Measurements from ENCODE around the gene PARD3B. TPM values are rescaled to one million over a fixed set of nuclear protein-coding genes. Genes with fewer than 3 reads are reported as not detected.

Gene PARD3B
- total and polyA plus RNA-seq, 7 donors: 3.2 to 64.0 (median 42.5) TPM

DNA sequence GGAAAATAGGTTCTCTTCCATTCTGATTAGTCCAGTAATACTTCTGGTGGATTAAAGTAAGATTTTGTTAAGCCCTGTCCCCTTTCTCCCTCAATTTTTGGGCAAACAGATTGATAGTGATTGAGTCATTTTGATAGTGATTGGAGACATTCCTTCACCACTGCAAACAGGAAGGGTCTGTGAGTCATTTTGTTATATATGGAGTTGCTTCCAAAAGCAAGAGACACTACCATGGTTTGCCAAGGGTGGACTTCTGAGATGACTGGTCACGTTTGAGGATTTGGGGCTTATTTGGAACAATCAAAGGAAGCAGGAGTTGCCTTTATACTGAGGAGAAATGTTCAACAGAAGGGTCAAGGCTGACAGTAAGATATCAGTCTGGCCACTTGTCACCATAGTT is 249.9 kb downstream of the PARD3B start:
- Histone ChIP-seq H3K4me3 (no peak overlapping the region), H3K36me3 (no peaks in the 10 kb centered on the region), H3K27me3 (no peaks in the 10 kb centered on the region), H3K27ac (no peak overlapping the region), H3K4me1 (peaks cover 0 to 13% (median 5%) of the 10 kb centered on the region in 4 donors), H3K9me3 (no peaks in the 10 kb centered on the region)
- TF ChIP-seq, protein P1, sequence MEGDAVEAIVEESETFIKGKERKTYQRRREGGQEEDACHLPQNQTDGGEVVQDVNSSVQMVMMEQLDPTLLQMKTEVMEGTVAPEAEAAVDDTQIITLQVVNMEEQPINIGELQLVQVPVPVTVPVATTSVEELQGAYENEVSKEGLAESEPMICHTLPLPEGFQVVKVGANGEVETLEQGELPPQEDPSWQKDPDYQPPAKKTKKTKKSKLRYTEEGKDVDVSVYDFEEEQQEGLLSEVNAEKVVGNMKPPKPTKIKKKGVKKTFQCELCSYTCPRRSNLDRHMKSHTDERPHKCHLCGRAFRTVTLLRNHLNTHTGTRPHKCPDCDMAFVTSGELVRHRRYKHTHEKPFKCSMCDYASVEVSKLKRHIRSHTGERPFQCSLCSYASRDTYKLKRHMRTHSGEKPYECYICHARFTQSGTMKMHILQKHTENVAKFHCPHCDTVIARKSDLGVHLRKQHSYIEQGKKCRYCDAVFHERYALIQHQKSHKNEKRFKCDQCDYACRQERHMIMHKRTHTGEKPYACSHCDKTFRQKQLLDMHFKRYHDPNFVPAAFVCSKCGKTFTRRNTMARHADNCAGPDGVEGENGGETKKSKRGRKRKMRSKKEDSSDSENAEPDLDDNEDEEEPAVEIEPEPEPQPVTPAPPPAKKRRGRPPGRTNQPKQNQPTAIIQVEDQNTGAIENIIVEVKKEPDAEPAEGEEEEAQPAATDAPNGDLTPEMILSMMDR (IDR thresholded peaks at IDR 0.05): no peak
- TF ChIP-seq EP300 (IDR thresholded peaks at IDR 0.05) (no peak), POLR2AphosphoS5 (IDR thresholded peaks at IDR 0.05) (no peak), POLR2A (IDR thresholded peaks at IDR 0.05) (no peak)
- DNase-seq: no peak
- WGBS, 2 donors: 74 to 77% methylated on average over 1 of the region's 1 CpG
- intact Hi-C loops (cut with DNase I): no loop called here

DNA sequence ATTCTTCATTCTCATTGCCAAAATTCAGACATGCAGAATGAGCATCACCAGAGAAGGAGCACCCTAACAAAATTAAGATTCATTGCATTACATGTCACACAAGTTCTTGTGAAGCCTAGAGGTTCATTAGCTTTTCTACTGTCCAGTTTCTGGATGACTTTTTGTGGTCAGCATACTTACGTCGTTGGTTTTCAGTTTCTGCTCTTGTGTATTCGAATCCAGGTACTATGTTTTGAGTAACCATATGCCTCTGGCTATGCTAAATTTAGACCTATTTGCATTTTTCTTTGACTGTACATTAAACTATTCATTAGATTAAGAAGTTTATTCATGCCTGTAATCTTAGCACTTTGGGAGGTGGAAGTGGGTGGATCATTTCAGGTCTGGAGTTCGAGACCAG is 251.3 kb downstream of the PARD3B start:
- TF ChIP-seq POLR2A (IDR thresholded peaks at IDR 0.05) (no peak), EP300 (IDR thresholded peaks at IDR 0.05) (no peak), POLR2AphosphoS5 (IDR thresholded peaks at IDR 0.05) (no peak)
- TF ChIP-seq, protein P1 (IDR thresholded peaks at IDR 0.05): no peak
- Histone ChIP-seq H3K36me3 (no peaks in the 10 kb centered on the region), H3K27ac (no peak overlapping the region), H3K9me3 (no peaks in the 10 kb centered on the region), H3K4me3 (no peak overlapping the region), H3K4me1 (peaks cover 0 to 7% (median under 1%) of the 10 kb centered on the region in 4 donors), H3K27me3 (no peaks in the 10 kb centered on the region)
- intact Hi-C loops (cut with DNase I): no loop called here
- no peak for DNase-seq
- 82 to 88% methylated on average over 4 of the region's 4 CpGs for WGBS, 2 donors

DNA sequence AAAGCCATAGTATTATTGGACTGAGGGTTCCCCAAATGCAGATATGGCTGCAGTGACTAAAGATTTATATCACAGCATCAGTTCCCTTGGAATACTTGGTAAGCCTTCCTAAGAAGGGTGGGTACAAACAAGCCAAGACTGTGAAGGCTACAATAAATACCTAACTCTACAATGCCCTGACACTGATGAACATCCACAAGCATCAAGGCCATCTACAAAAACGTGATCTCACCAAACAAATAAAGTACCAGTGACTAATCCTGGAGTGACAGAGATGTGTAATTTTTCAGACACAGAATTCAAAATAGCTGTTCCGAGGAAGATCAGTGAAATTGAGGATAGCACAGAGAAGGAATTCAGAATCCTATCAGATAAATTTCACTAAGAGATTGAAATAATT is 254.5 kb downstream of the PARD3B start:
- Histone ChIP-seq H3K4me1 (no peaks in the 10 kb centered on the region), H3K27me3 (no peaks in the 10 kb centered on the region), H3K36me3 (no peaks in the 10 kb centered on the region), H3K4me3 (no peak overlapping the region), H3K9me3 (no peaks in the 10 kb centered on the region), H3K27ac (no peak overlapping the region)
- DNase-seq: no peak
- TF ChIP-seq EP300 (IDR thresholded peaks at IDR 0.05) (no peak), POLR2A (IDR thresholded peaks at IDR 0.05) (no peak), POLR2AphosphoS5 (IDR thresholded peaks at IDR 0.05) (no peak)
- TF ChIP-seq, protein P1 (IDR thresholded peaks at IDR 0.05): no peak
- intact Hi-C loops (cut with DNase I): no loop called here
- 65 to 75% methylated on average over 2 of the region's 2 CpGs for WGBS, 2 donors

DNA sequence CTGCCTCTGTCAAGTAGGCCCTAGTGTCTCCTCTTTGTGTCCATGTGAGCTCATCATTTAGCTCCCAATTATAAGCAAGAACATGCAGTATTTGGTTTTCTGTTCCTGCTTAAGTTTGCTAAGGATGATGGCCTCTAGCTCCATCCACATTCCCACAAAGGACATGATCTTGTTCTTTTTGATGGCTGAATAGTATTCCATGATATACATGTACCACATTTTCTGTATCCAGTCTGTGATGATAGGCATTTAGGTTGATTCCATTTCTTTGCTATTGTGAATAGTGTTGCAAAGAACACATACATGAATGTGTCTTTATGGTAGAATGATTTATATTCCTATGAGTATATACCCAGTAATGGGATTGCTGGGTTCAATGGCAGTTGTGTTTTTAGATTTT is 263.2 kb downstream of the PARD3B start:
- Histone ChIP-seq H3K27me3 (no peaks in the 10 kb centered on the region), H3K4me3 (no peak overlapping the region), H3K27ac (no peak overlapping the region), H3K36me3 (no peaks in the 10 kb centered on the region), H3K9me3 (peaks cover 0 to 4% (median 3%) of the 10 kb centered on the region in 4 donors), H3K4me1 (peaks cover 0 to 7% (median 0%) of the 10 kb centered on the region in 4 donors)
- no peak for DNase-seq
- TF ChIP-seq POLR2A (IDR thresholded peaks at IDR 0.05): no peak
- TF ChIP-seq EP300 (IDR thresholded peaks at IDR 0.05): no peak
- TF ChIP-seq POLR2AphosphoS5 (IDR thresholded peaks at IDR 0.05): no peak
- TF ChIP-seq, protein P1 (IDR thresholded peaks at IDR 0.05): no peak
- intact Hi-C loops (cut with DNase I): no loop called here

DNA sequence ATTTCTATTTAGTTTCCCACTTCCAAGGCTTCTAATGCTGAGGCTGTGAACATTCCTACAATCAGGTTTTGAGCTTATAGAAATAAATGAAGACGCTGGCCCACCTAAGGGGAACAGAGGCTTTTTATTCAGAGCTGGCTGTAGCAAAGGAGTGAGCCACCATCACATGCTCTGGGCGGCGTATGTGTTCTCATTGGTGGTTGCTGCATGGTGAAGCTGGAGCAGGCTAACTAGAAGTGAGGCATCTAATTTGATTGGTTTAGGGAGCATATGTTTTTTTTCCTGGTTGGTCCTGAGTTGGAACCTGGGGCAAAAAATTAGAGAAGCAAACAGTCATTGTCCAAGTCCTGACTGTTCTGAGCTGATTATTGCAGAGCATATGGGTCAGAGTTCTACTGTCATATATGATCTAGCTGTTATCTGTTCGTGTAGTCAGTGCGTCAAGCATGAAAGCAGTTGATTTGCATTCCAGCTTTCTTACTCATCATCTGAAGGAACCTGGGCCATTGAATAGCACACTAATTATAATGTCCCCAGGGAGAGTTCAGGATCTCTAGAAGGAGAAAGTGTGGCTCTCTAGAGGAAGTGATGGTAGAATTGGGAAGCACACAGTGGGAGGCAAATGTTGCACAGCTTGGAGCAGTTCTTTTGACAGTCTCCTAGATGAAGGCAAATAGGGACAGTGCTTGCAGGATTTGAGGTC is 279.6 kb downstream of the PARD3B start:
- TF ChIP-seq POLR2AphosphoS5 (IDR thresholded peaks at IDR 0.05) (no peak), EP300 (IDR thresholded peaks at IDR 0.05) (no peak), POLR2A (IDR thresholded peaks at IDR 0.05) (no peak)
- TF ChIP-seq, protein P1 (IDR thresholded peaks at IDR 0.05): no peak
- 80 to 87% methylated on average over 5 of the region's 5 CpGs for WGBS, 2 donors
- Histone ChIP-seq H3K4me3 (no peak overlapping the region), H3K36me3 (no peaks in the 10 kb centered on the region), H3K27me3 (no peaks in the 10 kb centered on the region), H3K27ac (no peak overlapping the region), H3K9me3 (no peaks in the 10 kb centered on the region), H3K4me1 (peaks cover 0 to 4% (median 1%) of the 10 kb centered on the region in 4 donors)
- no peak for DNase-seq
- intact Hi-C loops (cut with DNase I): no loop called here

Data from sigmoid colon (tissue), 7 donors.